ENCODE results near the gene SEPTIN11.

SEPTIN11 gene

GRCh38 chr4:76951672-76952010 lies 2.1 kb downstream of the SEPTIN11 start:
- no peak for DNase-seq (ENCODE audit: low read depth)
- TF ChIP-seq, protein P1, sequence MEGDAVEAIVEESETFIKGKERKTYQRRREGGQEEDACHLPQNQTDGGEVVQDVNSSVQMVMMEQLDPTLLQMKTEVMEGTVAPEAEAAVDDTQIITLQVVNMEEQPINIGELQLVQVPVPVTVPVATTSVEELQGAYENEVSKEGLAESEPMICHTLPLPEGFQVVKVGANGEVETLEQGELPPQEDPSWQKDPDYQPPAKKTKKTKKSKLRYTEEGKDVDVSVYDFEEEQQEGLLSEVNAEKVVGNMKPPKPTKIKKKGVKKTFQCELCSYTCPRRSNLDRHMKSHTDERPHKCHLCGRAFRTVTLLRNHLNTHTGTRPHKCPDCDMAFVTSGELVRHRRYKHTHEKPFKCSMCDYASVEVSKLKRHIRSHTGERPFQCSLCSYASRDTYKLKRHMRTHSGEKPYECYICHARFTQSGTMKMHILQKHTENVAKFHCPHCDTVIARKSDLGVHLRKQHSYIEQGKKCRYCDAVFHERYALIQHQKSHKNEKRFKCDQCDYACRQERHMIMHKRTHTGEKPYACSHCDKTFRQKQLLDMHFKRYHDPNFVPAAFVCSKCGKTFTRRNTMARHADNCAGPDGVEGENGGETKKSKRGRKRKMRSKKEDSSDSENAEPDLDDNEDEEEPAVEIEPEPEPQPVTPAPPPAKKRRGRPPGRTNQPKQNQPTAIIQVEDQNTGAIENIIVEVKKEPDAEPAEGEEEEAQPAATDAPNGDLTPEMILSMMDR (IDR thresholded peaks at IDR 0.05; ENCODE audit: low read depth, low read length, missing control alignments): no peak
- in situ Hi-C loops (cut with HindIII; ENCODE audit: low sequenced_read_pairs): loop anchor here (25.0 kb wide), 1 partner anchor 414 kb away; no protein-coding TSS in a partner anchor
- H3K4me3 ChIP-seq (ENCODE audit: low read depth, low read length): peak overlapping the region; percentile 97

DNA sequence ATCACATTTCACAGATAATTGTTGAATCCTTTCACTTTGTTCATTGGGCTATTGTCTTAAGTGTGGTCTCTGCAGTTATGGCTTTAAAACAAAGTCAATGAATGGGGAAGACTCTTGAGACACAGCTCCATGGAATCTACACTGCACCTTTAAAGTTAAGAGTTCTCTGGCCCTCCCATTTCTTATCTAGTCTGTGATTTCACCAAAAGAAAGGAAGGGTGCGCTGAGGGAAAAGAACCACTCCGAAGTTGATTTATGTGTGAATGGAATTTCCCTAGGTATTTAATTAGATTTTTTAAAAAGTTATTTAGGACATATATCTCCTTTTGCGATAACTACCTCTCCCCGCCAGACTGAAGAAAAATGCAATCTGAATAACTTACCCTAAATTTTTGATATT lies 2.5 kb downstream of the SEPTIN11 start:
- TF ChIP-seq, protein P1 (IDR thresholded peaks at IDR 0.05; ENCODE audit: low read depth, low read length, missing control alignments): no peak
- DNase-seq (ENCODE audit: low read depth): no peak
- H3K4me3 ChIP-seq (ENCODE audit: low read depth, low read length): peak overlapping the region; percentile 97
- in situ Hi-C loops (cut with HindIII; ENCODE audit: low sequenced_read_pairs): loop anchor here (25.0 kb wide), 1 partner anchor 415 kb away; no protein-coding TSS in a partner anchor

GRCh38 chr4:76952656-76953582 lies 3.4 kb downstream of the SEPTIN11 start:
- peak overlapping the region; percentile 11 for H3K4me3 ChIP-seq (ENCODE audit: low read depth, low read length)
- in situ Hi-C loops (cut with HindIII; ENCODE audit: low sequenced_read_pairs): loop anchor here (25.0 kb wide), 1 partner anchor 416 kb away; no protein-coding TSS in a partner anchor
- no peak for DNase-seq (ENCODE audit: low read depth)
- TF ChIP-seq, protein P1 (IDR thresholded peaks at IDR 0.05; ENCODE audit: low read depth, low read length, missing control alignments): no peak

- in situ Hi-C loops (cut with HindIII; ENCODE audit: low sequenced_read_pairs): loop anchor here (25.0 kb wide), 1 partner anchor 417 kb away; no protein-coding TSS in a partner anchor
- TF ChIP-seq, protein P1 (IDR thresholded peaks at IDR 0.05; ENCODE audit: low read depth, low read length, missing control alignments): no peak
- H3K4me3 ChIP-seq (ENCODE audit: low read depth, low read length): no peak overlapping the region
- no peak for DNase-seq (ENCODE audit: low read depth)
Observed at GRCh38 chr4:76953956-76954355, 4.4 kb downstream of the SEPTIN11 start.

- DNase-seq (ENCODE audit: low read depth): no peak
- TF ChIP-seq, protein P1 (IDR thresholded peaks at IDR 0.05; ENCODE audit: low read depth, low read length, missing control alignments): no peak
- H3K4me3 ChIP-seq (ENCODE audit: low read depth, low read length): no peak overlapping the region
- in situ Hi-C loops (cut with HindIII; ENCODE audit: low sequenced_read_pairs): loop anchor here (25.0 kb wide), 1 partner anchor 417 kb away; no protein-coding TSS in a partner anchor
Observed at GRCh38 chr4:76954489-76954888, 4.9 kb downstream of the SEPTIN11 start.

- no peak for DNase-seq (ENCODE audit: low read depth)
- no peak overlapping the region for H3K4me3 ChIP-seq (ENCODE audit: low read depth, low read length)
- in situ Hi-C loops (cut with HindIII; ENCODE audit: low sequenced_read_pairs): loop anchor here (25.0 kb wide), 1 partner anchor 418 kb away; no protein-coding TSS in a partner anchor
- TF ChIP-seq, protein P1 (IDR thresholded peaks at IDR 0.05; ENCODE audit: low read depth, low read length, missing control alignments): no peak
Observed at GRCh38 chr4:76955182-76955581, 5.6 kb downstream of the SEPTIN11 start.
